HepG2 (cell line): ENCODE data around the gene MRFAP1. TPM values are rescaled to one million over a fixed set of nuclear protein-coding genes. Genes with fewer than 3 reads are reported as not detected.
A peak's percentile ranks its signal among the peaks of the same experiment; 100 is the strongest.

Experiments
- CBX2 ChIP-seq, 2 experiments: fragments of 200-600 bp in 1 of 2; sonication (generic); formaldehyde crosslinking in 1 of 2; IDR thresholded peaks; 2 replicates each; pipeline versions ENCODE4 v1.7.0 to v1.8.1; 2018 to 2022; ENCODE audit warnings: low read depth in 2 of 2, low read length in 1 of 2, mild to moderate bottlenecking in 1 of 2, missing genetic modification reagents in 1 of 2
- GABPB1 ChIP-seq: IDR thresholded peaks from 2 replicates; pipeline ENCODE4 v1.6.1; 2016; ENCODE audit warnings: mild to moderate bottlenecking, missing genetic modification reagents, moderate library complexity, missing compliant biosample characterization
- ONECUT2 ChIP-seq: sonication (generic); formaldehyde crosslinking; IDR thresholded peaks from 2 replicates; pipeline ENCODE4 v1.4.0; 2020; ENCODE audit warnings: missing genetic modification reagents
- POLR2AphosphoS5 ChIP-seq: IDR thresholded peaks from 2 replicates; pipeline ENCODE4 v1.6.1; 2012; ENCODE audit warnings: low read depth, low read length
- PRMT3 ChIP-seq: sonication (generic); formaldehyde crosslinking; IDR thresholded peaks from 2 replicates; pipeline ENCODE4 v1.8.1; 2022; ENCODE audit warnings: low read depth, mild to moderate bottlenecking, moderate library complexity, missing genetic modification reagents, borderline replicate concordance
- SCMH1 ChIP-seq: sonication (generic); formaldehyde crosslinking; IDR thresholded peaks from 2 replicates; pipeline ENCODE4 v1.9.0; 2021; ENCODE audit warnings: missing genetic modification reagents, mild to moderate bottlenecking, borderline replicate concordance
- SYNCRIP ChIP-seq: fragments of 200-400 bp; formaldehyde crosslinking; IDR thresholded peaks from 2 replicates; pipeline ENCODE4 v1.6.1; 2018; ENCODE audit warnings: mild to moderate bottlenecking, low read depth, low read length; ENCODE audit not compliant: insufficient read depth
- U2AF1 ChIP-seq: fragments of 200-400 bp; formaldehyde crosslinking; optimal IDR thresholded peaks from 2 replicates; pipeline ENCODE3; 2017; ENCODE audit warnings: mild to moderate bottlenecking, low read depth, low read length
- polyA plus RNA-seq, 8 experiments: library from polyadenylated mRNA; depleted of rRNA in 3 of 8; stranded (reverse) in 7 of 8; unstranded in 1 of 8; fragments of >200 nt; fragmentation: Illumina TruSeq in 4 of 8; extraction: Trizol in 4 of 8; gene quantifications; 2 replicates each; pipeline versions ENCODE4 v1.2.1 to v1.2.3, GENCODE V29; 2011 to 2016; ENCODE audit warnings: low read depth in 4 of 8, missing spikeins in 1 of 8, mixed read lengths in 1 of 8; ENCODE audit not compliant: insufficient read depth in 1 of 8
- total RNA-seq, 5 experiments: library from RNA; depleted of rRNA; stranded (reverse); fragments of >200 nt; fragmentation: Illumina TruSeq; extraction: Trizol; gene quantifications; 2 replicates each; pipeline ENCODE4 v1.2.3, GENCODE V29; 2016; ENCODE audit warnings: low read depth in 1 of 5
- TF ChIP-seq, protein P1 (sequence below): sonication (generic); formaldehyde crosslinking; IDR thresholded peaks from 2 replicates; pipeline ENCODE4 v1.4.0; 2020; ENCODE audit warnings: missing genetic modification reagents
- TF ChIP-seq, protein P2 (sequence below): sonication (generic); formaldehyde crosslinking; IDR thresholded peaks from 2 replicates; pipeline ENCODE4 v1.4.0; 2020; ENCODE audit warnings: missing genetic modification reagents
- TF ChIP-seq, protein P3 (sequence below): sonication (generic); formaldehyde crosslinking; IDR thresholded peaks from 2 replicates; pipeline ENCODE4 v1.5.0; 2020; ENCODE audit warnings: missing genetic modification reagents, mild to moderate bottlenecking, borderline replicate concordance
- TF ChIP-seq, protein P4 (sequence below): sonication (generic); formaldehyde crosslinking; IDR thresholded peaks from 2 replicates; pipeline ENCODE4 v1.5.0; 2020; ENCODE audit warnings: mild to moderate bottlenecking, missing genetic modification reagents, borderline replicate concordance

Gene MRFAP1
- total and polyA plus RNA-seq, 2 of the 13 experiments (the other 11 are each of a cell fraction or from before 2014, with no cell fraction given): 112 to 158 TPM

DNA sequence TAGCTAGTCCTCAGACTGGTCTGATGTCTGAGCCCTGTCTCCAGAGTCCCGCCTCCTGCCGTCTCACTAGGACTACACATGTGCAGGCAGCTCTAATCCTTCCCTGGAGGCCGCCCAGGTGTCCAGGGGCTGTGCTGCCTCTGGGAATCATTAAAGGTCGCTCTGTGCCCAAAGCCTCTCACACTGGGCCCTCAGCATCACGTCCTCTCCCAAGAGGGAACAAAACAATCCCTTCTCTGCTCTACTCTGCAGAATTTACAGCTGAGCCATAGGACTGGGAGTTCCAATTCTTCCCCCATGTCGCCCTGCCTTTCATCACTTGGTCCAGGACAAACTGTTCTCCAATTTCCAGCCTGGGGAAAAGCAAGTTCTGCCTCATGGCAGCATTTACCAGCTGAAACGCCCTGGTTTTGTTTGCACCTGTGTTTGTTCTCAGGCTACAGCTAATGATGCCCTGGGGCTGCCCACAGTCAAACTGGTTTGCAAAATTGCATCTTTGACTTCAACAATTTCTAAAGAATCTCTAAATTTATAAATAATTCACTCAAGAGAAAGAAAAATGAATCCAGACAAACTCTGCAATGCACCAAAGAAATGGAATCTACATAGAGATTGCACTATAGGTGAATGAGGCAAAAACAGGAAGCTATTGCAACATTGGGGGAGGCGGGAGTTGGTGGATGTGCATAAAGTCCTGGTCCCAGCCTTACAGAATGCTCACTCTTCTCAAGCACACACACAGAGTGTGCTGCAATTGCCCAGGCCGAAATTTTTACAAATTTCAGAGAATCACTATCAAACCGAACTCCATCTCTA lies 7.2 kb upstream of the MRFAP1 start (continued):
- TF ChIP-seq, protein P1, sequence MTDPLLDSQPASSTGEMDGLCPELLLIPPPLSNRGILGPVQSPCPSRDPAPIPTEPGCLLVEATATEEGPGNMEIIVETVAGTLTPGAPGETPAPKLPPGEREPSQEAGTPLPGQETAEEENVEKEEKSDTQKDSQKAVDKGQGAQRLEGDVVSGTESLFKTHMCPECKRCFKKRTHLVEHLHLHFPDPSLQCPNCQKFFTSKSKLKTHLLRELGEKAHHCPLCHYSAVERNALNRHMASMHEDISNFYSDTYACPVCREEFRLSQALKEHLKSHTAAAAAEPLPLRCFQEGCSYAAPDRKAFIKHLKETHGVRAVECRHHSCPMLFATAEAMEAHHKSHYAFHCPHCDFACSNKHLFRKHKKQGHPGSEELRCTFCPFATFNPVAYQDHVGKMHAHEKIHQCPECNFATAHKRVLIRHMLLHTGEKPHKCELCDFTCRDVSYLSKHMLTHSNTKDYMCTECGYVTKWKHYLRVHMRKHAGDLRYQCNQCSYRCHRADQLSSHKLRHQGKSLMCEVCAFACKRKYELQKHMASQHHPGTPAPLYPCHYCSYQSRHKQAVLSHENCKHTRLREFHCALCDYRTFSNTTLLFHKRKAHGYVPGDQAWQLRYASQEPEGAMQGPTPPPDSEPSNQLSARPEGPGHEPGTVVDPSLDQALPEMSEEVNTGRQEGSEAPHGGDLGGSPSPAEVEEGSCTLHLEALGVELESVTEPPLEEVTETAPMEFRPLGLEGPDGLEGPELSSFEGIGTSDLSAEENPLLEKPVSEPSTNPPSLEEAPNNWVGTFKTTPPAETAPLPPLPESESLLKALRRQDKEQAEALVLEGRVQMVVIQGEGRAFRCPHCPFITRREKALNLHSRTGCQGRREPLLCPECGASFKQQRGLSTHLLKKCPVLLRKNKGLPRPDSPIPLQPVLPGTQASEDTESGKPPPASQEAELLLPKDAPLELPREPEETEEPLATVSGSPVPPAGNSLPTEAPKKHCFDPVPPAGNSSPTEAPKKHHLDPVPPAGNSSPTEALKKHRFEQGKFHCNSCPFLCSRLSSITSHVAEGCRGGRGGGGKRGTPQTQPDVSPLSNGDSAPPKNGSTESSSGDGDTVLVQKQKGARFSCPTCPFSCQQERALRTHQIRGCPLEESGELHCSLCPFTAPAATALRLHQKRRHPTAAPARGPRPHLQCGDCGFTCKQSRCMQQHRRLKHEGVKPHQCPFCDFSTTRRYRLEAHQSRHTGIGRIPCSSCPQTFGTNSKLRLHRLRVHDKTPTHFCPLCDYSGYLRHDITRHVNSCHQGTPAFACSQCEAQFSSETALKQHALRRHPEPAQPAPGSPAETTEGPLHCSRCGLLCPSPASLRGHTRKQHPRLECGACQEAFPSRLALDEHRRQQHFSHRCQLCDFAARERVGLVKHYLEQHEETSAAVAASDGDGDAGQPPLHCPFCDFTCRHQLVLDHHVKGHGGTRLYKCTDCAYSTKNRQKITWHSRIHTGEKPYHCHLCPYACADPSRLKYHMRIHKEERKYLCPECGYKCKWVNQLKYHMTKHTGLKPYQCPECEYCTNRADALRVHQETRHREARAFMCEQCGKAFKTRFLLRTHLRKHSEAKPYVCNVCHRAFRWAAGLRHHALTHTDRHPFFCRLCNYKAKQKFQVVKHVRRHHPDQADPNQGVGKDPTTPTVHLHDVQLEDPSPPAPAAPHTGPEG: no peak
- TF ChIP-seq CBX2 (IDR thresholded peaks at IDR 0.05; ENCODE audit: low read depth, low read length): no peak
- no peak for TF ChIP-seq CBX2 (CRISPR knock-in tag; IDR thresholded peaks at IDR 0.05; ENCODE audit: low read depth)
- TF ChIP-seq SYNCRIP: no peak
- TF ChIP-seq POLR2AphosphoS5: peak; percentile 83
- no peak for TF ChIP-seq PRMT3
- TF ChIP-seq GABPB1 (CRISPR knock-in tag): no peak
- TF ChIP-seq U2AF1: no peak
- no peak for TF ChIP-seq ONECUT2 (CRISPR knock-in tag)
- TF ChIP-seq, protein P2, sequence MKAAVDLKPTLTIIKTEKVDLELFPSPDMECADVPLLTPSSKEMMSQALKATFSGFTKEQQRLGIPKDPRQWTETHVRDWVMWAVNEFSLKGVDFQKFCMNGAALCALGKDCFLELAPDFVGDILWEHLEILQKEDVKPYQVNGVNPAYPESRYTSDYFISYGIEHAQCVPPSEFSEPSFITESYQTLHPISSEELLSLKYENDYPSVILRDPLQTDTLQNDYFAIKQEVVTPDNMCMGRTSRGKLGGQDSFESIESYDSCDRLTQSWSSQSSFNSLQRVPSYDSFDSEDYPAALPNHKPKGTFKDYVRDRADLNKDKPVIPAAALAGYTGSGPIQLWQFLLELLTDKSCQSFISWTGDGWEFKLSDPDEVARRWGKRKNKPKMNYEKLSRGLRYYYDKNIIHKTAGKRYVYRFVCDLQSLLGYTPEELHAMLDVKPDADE (CRISPR knock-in tag): no peak
- TF ChIP-seq, protein P3, sequence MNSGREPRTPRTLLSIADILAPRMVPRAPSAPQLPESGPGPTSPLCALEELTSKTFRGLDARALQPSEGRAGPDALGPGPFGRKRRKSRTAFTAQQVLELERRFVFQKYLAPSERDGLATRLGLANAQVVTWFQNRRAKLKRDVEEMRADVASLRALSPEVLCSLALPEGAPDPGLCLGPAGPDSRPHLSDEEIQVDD (CRISPR knock-in tag): no peak
- TF ChIP-seq SCMH1 (CRISPR knock-in tag): no peak
- TF ChIP-seq, protein P4, sequence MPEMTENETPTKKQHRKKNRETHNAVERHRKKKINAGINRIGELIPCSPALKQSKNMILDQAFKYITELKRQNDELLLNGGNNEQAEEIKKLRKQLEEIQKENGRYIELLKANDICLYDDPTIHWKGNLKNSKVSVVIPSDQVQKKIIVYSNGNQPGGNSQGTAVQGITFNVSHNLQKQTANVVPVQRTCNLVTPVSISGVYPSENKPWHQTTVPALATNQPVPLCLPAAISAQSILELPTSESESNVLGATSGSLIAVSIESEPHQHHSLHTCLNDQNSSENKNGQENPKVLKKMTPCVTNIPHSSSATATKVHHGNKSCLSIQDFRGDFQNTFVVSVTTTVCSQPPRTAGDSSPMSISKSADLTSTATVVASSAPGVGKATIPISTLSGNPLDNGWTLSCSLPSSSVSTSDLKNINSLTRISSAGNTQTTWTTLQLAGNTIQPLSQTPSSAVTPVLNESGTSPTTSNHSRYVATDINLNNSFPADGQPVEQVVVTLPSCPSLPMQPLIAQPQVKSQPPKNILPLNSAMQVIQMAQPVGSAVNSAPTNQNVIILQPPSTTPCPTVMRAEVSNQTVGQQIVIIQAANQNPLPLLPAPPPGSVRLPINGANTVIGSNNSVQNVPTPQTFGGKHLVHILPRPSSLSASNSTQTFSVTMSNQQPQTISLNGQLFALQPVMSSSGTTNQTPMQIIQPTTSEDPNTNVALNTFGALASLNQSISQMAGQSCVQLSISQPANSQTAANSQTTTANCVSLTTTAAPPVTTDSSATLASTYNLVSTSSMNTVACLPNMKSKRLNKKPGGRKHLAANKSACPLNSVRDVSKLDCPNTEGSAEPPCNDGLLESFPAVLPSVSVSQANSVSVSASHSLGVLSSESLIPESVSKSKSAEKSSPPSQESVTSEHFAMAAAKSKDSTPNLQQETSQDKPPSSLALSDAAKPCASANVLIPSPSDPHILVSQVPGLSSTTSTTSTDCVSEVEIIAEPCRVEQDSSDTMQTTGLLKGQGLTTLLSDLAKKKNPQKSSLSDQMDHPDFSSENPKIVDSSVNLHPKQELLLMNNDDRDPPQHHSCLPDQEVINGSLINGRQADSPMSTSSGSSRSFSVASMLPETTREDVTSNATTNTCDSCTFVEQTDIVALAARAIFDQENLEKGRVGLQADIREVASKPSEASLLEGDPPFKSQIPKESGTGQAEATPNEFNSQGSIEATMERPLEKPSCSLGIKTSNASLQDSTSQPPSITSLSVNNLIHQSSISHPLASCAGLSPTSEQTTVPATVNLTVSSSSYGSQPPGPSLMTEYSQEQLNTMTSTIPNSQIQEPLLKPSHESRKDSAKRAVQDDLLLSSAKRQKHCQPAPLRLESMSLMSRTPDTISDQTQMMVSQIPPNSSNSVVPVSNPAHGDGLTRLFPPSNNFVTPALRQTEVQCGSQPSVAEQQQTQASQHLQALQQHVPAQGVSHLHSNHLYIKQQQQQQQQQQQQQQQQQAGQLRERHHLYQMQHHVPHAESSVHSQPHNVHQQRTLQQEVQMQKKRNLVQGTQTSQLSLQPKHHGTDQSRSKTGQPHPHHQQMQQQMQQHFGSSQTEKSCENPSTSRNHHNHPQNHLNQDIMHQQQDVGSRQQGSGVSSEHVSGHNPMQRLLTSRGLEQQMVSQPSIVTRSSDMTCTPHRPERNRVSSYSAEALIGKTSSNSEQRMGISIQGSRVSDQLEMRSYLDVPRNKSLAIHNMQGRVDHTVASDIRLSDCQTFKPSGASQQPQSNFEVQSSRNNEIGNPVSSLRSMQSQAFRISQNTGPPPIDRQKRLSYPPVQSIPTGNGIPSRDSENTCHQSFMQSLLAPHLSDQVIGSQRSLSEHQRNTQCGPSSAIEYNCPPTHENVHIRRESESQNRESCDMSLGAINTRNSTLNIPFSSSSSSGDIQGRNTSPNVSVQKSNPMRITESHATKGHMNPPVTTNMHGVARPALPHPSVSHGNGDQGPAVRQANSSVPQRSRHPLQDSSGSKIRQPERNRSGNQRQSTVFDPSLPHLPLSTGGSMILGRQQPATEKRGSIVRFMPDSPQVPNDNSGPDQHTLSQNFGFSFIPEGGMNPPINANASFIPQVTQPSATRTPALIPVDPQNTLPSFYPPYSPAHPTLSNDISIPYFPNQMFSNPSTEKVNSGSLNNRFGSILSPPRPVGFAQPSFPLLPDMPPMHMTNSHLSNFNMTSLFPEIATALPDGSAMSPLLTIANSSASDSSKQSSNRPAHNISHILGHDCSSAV (CRISPR knock-in tag): no peak
